ENCODE data around the gene ITGA6.

Gene ITGA6

GRCh38 chr2:172442072-172442895 lies 14.9 kb downstream of the ITGA6 start:
- DNase-seq = peak; percentile 34

- no peak for DNase-seq
Observed at GRCh38 chr2:172445851-172446250, 18.5 kb downstream of the ITGA6 start.

- no peak for DNase-seq
Observed at GRCh38 chr2:172446474-172447063, 19.2 kb downstream of the ITGA6 start.

- no peak for DNase-seq
Observed at GRCh38 chr2:172447811-172448493, 20.6 kb downstream of the ITGA6 start.

- DNase-seq = no peak
Observed at GRCh38 chr2:172448544-172449267, 21.3 kb downstream of the ITGA6 start.

- DNase-seq = no peak
Observed at GRCh38 chr2:172449911-172450550, 22.6 kb downstream of the ITGA6 start.

GRCh38 chr2:172451923-172452322 lies 24.5 kb downstream of the ITGA6 start:
- no peak for DNase-seq

GRCh38 chr2:172452845-172453244 lies 25.5 kb downstream of the ITGA6 start:
- no peak for DNase-seq

GRCh38 chr2:172454404-172455120 lies 27.2 kb downstream of the ITGA6 start:
- DNase-seq = no peak

GRCh38 chr2:172455121-172455515 lies 27.7 kb downstream of the ITGA6 start:
- no peak for DNase-seq

GRCh38 chr2:172456002-172456401 lies 28.6 kb downstream of the ITGA6 start:
- no peak for DNase-seq

GRCh38 chr2:172457536-172457935 lies 30.1 kb downstream of the ITGA6 start:
- no peak for DNase-seq

GRCh38 chr2:172458561-172459124 lies 31.3 kb downstream of the ITGA6 start:
- no peak for DNase-seq

GRCh38 chr2:172460780-172461201 lies 33.4 kb downstream of the ITGA6 start:
- DNase-seq = no peak

GRCh38 chr2:172461591-172462372 lies 34.4 kb downstream of the ITGA6 start:
- peak; percentile 77 for DNase-seq

- no peak for DNase-seq
Observed at GRCh38 chr2:172462373-172462848, 35.0 kb downstream of the ITGA6 start.

GRCh38 chr2:172462849-172463381 lies 35.5 kb downstream of the ITGA6 start:
- DNase-seq = peak; percentile 35

- no peak for DNase-seq
Observed at GRCh38 chr2:172464400-172465129, 37.2 kb downstream of the ITGA6 start.

All from effector CD4-positive, alpha-beta T cell (primary cell).